HG02973 (cell line): Measurements from ENCODE around the gene TBL1X.

Source experiments
- ATAC-seq: cut with Tn5 transposase; IDR thresholded peaks from one replicate; pipeline ENCODE4 v1.9.1; 2021; ENCODE audit warnings: moderate library complexity; ENCODE audit not compliant: unreplicated experiment

Gene TBL1X

DNA sequence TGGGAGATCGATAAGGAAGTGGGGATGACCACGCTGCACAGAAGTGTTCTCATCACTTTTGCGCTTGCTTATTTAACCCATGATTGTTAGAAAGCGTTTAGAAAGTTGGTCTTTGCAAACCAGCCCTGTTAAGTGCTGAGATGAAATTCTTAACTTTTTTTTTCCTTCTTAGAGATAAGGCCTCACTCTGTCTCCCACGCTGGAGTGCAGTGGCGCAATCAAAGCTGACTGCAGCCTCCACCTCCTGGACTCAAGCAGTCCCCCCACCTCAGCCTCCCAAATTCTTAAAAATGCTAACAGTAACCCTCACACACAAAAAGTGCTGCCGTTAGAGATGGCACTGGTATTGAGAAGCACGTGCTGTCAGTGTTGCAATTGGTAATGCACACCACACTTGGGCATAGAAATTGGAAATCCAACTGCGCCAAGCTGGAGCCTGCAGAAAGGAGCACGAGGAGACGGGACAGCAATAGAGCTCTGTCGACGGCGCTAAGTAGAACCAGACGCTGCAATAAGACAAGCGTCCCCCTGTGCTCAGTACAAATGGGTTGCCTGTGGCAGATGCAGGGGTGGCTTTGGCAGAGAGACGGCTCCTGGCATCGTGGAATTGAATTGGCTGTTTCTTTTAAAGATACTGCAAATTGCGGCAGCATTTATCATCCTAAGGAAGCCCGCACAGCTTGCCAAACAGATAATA, 113.4 kb downstream of the TBL1X start:
- ATAC-seq = no peak

DNA sequence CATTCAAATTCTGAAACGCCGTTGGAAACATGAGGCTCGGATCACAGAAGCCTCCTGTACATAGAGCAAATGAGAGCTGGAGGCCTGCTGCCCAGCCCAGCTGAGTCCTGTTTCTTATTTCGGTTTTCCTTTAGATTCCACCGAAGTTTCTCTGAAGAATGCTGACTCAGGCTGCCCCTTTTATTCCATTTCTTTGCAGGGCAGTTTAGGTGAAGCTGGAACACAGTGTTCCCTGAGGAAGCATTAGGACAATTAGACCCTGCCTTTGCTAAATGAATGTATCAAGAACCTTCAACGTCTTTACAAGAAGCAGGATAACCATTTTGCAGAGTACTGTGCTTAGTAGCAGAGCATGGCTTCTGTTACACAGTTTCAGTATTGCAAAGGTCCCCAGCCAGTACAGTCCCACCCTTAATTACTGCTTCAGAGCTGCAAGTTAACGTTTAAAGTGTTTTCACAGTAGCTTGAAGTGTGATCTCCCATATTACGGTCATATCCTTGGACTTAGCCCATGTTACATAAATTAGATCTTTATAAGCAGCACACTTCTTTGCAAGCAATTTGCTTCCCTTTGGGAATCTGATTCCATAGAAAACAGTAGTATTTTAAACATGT, 117.0 kb downstream of the TBL1X start:
- no peak for ATAC-seq

DNA sequence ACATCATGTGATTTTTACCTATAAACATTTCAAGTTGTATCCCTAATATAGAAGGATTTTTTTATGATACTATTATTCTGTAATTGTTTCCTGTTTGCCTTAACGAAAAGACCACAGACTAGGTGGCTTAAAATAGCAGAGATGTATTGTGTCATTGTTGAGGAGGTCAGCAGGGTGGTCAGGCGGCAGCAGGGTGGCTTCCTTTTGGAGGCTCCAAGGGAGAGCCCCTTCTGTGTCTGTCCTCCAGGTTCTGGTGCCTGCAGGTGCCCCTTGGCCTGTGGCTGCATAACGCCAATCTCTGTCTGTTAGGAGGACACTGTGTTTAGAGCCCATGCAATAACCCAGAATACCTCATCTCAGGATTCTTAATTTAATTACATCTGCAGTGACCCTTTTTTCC, 118.1 kb downstream of the TBL1X start:
- ATAC-seq = no peak

DNA sequence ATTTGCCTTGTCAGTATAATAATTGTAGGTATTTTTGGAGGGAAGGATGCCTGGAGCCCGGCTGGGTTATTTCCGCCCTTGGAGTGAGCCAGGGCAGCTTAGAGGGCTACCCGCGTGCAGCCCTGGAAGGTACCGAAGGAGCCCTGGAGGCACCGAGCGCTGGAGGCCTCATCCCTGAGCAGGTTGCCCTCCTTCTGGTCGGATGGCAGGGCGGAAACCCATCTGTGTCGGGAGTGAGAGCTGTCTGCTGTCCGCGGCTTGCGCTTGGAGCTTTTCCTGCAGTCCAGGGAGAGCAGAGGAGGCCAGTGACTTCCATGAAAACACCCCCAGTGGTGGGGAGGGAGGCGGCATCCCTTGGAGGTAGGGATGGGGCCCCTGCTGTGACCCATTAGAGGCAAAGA, 122.1 kb downstream of the TBL1X start:
- no peak for ATAC-seq

DNA sequence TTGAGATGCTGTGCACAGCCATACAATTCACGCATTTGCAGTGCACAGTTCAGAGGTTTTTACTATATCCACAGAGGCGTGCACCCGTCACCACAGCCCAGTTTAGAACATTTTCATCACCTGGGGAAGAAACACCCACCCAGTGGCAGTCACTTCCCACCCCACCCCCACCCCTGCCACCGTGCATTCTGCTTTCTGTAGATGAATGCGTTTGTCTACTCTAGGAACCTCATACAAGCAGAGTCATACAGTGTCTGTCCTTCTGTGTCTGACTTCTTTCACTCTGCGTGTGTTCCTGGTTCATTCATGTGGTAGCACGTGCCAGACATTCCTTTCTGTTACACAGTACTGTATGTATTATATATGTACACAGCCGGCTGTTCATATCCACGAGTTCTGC, 122.8 kb downstream of the TBL1X start:
- ATAC-seq = no peak

DNA sequence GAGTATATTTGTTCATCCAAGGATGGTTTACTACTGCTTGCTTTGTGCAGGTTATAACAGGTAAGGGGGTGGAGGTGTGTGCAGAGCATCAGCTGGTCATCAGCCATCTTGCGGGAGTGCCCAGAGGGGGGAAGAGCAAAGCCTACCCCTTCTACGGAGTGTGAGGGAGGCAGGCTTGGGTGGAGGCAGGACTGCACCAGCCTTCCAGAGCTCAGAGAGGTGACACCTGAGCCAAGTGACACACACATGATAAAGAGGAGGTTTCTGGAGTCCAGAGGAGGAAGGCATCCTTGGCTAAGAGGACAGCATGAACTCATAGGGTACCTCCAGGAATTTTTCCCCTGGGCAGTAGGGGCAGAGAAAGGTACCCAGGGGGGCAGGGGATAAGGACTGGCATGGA, 126.6 kb downstream of the TBL1X start:
- no peak for ATAC-seq

DNA sequence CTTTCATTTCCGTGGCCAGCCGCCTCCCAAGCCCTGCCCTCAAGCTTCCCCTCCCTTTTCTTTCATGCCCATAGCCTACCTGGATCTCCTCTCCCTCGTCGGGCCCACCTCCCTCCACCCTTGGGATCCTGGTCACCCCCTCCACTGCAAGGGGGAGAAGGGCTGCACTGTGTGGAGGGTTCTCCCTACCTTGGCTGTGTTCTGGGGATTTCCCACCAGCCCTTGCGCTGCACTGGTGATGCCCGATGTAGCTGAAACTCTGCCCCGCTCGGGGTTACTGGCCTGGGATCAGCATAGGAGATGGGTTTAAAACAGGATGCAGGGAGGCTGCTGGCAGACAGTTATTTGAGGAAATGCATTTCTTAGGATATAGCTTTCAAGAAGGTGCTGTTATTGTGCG, 128.9 kb downstream of the TBL1X start:
- ATAC-seq = no peak

DNA sequence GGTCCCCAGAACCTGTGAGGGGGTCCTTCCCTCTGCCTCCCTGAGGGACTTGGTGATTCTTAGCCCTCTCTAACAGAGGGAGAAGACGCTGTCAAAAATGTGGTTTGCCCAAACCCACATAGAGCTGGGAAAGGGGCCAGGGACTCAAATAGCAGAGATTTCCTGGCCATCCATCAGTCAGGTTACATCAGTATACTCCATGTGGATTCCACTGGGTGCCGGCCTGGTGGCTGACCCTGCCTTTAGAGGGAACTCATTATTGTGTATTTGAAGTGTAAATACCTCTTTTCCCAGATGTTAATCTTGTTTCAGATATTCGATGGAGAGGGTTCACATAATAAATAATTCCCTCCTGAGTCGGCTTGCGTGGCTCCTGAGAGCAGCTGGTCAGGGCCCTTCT, 130.3 kb downstream of the TBL1X start:
- no peak for ATAC-seq

DNA sequence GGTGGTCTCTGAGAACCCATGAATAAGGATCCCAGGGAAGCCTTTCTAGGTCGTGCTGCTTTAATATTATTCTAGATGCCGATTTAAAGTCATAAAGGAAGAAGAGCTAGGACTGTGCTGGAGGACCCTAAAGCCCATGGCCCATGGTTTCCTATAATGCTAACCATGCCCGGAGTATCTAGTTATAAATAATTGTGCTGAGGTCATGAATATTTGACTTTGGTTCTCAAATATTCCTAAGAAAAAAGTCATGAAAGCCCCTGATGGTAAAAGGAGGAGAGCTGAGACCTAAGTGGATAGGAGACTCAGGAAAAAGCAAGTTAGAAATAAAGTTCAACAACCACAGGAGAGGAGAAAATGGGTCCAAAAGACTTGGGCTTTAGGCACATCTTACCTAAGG, 132.0 kb downstream of the TBL1X start:
- no peak for ATAC-seq

DNA sequence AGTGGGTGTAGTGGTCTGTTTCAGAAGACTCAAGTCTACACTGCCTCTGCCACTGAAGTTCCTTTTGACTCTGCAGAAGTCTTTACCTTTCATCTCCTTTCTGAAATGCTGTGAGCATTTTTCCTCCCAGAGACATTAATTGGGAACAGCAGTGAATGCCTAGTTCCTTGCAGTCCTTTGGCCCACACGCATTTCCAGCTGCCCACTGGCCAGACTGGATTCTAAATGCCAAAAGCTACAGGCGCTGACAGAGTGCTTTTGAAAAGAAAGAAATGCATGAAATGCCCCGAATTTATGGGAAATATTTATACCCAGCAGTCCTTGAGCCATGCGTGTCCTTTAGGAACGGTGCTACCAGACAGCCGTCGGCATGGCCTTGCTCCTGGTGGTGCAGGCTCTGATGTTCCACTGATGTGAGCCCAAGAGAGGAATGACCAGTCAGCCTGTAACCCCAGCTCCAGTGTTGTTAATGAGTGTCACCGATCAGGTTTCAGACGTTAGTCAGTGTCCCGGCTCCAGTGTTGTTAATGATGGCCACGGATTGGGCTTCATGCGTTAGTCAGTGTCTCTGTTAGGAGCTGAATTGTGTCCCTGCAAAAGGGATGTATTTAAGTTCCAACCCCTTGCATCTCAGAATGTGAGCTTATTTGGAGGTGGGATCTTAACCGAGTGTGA, 132.6 kb downstream of the TBL1X start:
- ATAC-seq = no peak

DNA sequence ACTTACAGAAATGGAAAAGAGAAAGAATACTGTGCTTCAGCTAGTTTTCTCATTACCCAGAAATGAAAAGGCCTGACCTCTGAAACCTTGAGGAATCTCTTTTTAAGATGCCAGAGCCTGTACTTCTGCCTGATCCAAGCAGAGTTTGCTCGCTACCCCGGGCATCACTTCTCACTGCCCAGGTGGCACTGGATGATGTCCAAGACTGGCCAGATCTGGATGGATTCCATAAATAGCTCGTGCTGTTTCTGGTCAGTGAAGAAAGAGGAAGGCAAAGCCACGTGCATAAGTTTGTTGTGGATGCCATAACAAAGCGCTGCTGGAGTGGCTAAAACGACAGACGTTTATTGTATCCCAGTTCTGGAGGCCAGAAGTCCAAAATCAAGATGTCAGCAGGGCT, 133.5 kb downstream of the TBL1X start:
- ATAC-seq = no peak

DNA sequence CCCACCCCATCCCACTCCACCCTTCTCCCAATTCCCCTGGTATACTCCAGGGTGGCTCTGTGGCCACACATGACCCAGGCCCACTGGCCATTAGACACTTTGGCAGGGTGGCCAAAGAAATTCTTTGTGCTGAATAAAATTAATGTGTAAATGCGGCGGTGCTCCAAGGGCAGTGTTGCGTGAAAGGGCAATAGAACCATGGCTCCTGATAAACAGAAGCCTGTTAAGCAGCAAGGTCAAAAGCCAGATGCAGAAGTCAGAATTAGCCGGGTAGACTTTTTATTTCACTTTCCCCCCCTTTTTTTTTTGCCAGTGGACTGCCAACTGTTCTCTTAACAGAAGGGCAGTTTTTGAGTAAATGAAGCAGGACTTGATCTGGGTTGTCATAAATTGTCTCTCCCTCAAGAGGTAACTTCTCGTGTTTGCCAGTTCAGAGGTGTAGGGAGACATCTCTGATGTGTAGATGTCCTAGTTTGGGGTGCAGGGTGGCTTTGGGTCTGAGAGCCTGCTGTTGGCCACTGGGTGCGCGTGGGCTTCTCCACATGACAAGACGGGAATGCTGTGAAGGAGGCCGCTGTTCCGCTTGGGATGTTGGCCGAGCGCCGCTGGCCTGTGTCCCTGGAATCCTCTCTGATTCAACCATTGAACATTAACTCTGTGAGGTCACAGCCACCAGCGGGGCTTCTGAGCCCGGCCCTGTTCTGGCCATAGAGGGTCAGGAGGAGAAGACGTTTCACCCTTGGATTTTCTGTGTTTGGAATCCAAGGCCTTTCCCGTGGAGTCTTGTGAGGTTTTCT, 139.5 kb downstream of the TBL1X start:
- ATAC-seq = no peak

DNA sequence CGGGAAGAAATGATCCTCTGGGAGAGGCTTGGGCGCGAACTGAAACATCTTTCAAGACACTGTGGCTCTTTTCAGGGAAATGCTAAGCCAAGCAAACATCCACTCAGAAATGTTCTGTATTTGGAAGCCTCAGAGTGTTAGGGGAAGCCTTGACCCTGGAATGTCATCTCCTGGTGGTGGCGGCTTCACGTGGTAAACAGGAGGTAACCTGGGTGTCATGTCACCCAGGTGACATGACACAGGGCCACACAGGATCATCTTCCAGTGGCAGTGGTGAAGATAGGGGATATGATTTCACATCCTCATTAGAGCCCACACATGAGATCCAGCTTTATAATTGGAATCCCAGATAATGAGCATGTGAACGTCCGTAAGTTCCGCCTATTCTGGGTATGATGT, 140.0 kb downstream of the TBL1X start:
- no peak for ATAC-seq

DNA sequence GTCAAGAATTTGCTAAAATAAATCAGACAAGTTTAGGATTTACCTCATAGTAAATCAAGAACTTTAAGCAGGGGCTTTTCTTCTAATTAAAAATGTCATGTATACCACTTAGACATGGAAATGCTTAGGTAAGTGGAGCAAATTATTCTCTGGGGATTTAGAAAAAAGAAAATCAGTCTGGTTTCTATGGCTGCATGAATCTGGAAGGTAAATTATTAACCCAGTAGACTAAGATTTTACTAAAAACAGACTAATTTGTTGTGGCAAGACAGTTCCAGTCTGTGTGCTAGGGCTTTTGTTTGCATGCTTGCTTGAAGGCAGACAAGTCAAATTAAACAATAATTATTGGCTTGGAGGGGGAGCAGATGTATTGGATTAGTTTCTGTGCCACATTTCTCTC, 140.6 kb downstream of the TBL1X start:
- no peak for ATAC-seq

DNA sequence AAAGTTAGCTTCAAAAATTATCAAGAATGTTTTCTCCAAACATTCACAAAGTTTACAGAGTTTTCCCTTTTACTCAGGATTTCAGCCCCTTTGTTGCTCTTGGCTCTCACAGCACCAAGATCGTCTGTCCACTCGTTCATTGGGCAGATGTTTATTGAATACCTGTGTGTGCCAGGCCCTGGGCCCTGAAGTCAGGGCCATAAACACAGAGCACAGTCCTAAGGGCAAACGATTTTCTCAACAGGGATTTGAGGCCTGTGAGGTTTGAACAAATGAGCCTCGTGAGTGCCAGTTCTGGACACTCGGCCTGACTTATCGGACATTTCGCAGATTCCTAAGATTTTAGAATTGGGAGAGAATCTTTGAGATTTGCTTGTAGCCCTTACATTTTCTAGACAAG, 142.1 kb downstream of the TBL1X start:
- no peak for ATAC-seq

DNA sequence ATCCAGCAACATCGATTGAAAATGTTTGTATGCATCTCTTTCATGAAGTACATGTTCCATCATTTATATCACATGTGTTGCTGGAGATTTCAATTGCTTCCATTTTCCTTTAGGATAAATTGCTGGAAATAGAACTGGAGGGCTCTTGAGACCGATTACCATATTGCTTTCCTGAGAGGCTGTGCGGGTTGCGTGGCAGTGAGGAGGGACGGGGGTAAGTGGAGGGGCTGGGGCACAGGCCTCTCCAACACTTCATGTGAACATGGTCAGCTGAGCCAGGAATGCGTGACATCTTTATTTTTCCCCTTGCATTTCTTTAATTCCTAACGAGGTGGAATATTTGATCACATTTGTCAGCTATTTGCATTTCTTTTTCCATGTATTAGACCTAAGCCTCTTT, 144.6 kb downstream of the TBL1X start:
- no peak for ATAC-seq

DNA sequence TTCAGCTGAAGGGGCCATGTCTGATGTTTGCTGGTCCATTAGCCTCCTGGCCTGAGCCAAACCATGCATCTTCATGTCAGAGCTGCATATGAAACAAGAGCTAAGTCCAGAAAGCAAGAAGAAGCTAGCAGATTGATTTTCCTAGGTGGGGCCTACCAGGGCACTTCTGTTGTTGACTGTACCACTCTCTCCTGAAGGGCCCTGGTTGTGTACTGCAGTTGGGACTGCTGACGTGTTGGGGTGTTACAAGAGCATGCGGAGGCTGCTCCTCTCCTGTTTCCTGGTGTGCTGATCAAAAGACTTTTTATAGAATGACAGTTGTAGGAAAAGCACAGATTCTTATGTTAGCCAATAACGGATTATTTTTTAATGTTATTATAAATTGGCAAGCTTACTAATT, 145.1 kb downstream of the TBL1X start:
- no peak for ATAC-seq

DNA sequence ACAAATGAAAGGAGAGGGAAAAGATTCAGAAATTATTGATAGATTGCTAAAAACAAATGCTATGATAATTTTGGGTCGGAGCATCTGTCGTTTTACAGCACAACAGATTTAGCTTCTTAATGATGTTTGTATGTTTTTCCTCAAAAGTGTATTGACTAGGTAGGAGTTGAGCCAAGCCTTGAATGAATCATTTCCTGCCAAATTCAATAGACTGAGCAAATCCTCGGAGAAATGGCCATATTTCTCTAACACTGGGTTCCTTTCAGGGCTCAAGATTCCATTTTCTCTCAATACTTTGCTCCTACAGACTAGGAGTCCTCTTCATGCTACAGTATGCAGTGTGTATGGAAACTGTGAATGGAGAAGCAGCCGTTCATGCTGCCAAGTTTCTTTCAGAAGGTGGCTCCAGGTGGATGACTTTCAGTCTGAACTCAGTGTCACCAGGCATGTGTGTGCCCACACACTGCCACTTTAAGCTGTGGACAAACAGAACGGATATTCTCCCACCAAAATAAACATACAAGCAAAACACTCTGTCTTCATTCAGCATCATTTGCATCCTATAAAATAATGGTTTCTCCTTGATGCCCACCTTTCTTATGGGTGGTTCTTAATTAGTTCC, 146.0 kb downstream of the TBL1X start:
- no peak for ATAC-seq

DNA sequence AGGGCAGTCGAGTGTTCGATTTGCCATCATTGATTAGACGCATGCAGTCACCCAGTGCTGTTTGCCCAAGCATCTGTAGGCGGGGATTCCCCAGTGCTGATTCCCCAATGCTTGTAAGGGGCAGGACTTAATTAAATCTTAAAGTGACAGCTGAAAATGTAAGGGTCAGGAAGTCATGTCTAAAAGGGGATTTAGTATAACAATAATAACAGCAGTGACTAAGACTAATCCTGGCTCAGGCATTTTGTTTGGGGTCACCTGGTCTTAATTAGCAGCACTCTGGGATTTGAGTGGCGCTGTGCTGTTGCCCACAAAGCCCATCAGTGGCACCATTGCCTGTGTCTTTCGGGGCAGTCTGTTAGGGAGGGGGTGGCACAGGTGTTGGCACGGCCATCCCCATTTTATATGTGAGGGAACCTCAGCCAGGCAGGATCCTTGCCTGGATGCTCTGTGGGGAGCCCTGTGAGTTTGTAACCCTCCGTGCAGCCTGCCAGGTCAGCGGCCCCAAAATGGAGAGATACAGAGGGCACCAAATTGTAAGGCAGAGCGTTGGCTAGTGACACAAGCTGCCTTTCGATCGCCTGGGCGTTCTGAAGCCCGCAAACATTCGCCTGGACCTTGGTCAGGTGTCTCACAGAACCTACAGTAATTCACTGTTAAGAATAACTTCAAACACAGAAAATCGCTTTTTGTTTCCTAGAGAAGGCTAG, 146.7 kb downstream of the TBL1X start:
- no peak for ATAC-seq

DNA sequence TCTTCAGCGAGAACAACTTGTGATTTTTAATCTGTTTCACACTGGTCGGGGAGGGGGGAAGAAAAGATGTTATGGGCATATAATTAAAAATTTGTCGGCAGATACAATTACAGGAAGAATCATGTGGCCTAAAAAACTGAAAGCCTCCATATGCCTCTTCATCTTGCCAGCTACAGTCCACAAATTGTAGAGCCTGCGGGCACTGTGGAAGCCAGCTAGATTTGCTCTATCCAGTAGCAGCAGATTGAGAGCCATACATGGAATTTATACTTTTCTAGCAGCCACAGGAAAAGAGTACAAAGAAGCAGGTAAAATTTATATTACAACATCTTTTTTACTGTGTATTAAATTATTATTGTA, 147.3 kb downstream of the TBL1X start:
- ATAC-seq = no peak

DNA sequence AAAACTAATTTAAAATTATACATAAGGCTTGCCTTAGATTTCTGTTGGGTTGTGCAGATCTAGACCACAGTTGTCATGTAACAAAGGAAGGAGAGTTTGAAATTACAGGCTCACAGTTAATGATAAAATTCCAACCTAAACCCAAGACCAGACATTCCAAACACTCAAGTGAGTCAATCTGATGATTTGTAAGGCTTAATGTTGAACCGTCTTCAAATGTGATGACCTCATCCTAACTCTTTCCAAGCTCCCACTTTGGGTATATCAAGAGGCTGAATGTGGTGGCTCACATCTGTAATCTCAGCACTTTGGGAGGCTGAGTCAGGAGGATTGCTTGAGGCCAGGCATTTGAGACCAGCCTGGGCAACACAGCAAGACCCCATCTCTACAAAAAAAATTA, 149.2 kb downstream of the TBL1X start:
- no peak for ATAC-seq
